Panc1 (cell line): ENCODE results near the gene RGPD8. TPM values are rescaled to one million over a fixed set of nuclear protein-coding genes. Genes with fewer than 3 reads are reported as not detected.

Experiments
- ATAC-seq: fragments of 200-7000 bp; cut with Tn5 transposase; 2 replicates; pipeline ENCODE4 v1.9.1; 2020; ENCODE audit warnings: mild to moderate bottlenecking, moderate library complexity
- BruUV-seq: library from RNA; stranded (reverse); fragments of 400-500 nt; replicated peaks from 2 replicates; lab custom pipeline; 2021; lab: Mats Ljungman, UMichigan
- CTCF ChIA-PET: fragments of 300-600 bp; sonication (Branson Sonifier 250); formaldehyde crosslinking; loops from one replicate; lab custom pipeline; 2022; ENCODE audit warnings: antibody characterized with exemption; lab: Charles Lee
- POLR2A ChIA-PET: fragments of 300-600 bp; sonication (Branson Sonifier 250); formaldehyde crosslinking; loops from one replicate; lab custom pipeline; 2022; ENCODE audit warnings: antibody characterized with exemption; lab: Charles Lee
- DNase-seq: peaks from one replicate; pipeline ENCODE4 v3.0.0-alpha.2; 2010; ENCODE audit warnings: low read depth, low spot score
- H3K27ac ChIP-seq: 2 replicates; pipeline ENCODE4 v1.5.1; 2011; ENCODE audit warnings: mild to moderate bottlenecking, low read length, inconsistent platforms
- H3K27me3 ChIP-seq: fragments of 200-500 bp; sonication (Bioruptor generic); 2 replicates; pipeline ENCODE4 v1.6.0; 2014; ENCODE audit warnings: low read length, inconsistent platforms; ENCODE audit not compliant: control insufficient read depth, insufficient read depth
- H3K36me3 ChIP-seq: fragments of 200-500 bp; sonication (Bioruptor generic); 2 replicates; pipeline ENCODE4 v1.5.1; 2014; ENCODE audit warnings: inconsistent platforms, mild to moderate bottlenecking, low read length, moderate library complexity; ENCODE audit not compliant: control insufficient read depth, insufficient read depth
- H3K4me1 ChIP-seq: 2 replicates; pipeline ENCODE4 v1.5.1; 2011; ENCODE audit warnings: inconsistent platforms, mild to moderate bottlenecking, low read length, moderate library complexity; ENCODE audit not compliant: control insufficient read depth, insufficient read depth
- H3K4me3 ChIP-seq, 2 experiments: 2 replicates each; pipeline ENCODE4 v1.5.1; 2011 to 2012; ENCODE audit warnings: low read depth in 2 of 2, low read length in 2 of 2, mild to moderate bottlenecking in 2 of 2, inconsistent platforms in 1 of 2, moderate library complexity in 1 of 2
- H3K9me3 ChIP-seq: fragments of 200-500 bp; sonication (Bioruptor generic); 2 replicates; pipeline ENCODE4 v1.5.1; 2014; ENCODE audit warnings: low read depth, mild to moderate bottlenecking, inconsistent platforms, low read length, moderate library complexity; ENCODE audit not compliant: control insufficient read depth, insufficient read depth
- CTCF ChIP-seq: fragments of 450-650 bp; IDR thresholded peaks from 2 replicates; pipeline ENCODE4 v1.5.1; 2017; ENCODE audit warnings: mild to moderate bottlenecking
- POLR2AphosphoS5 ChIP-seq: IDR thresholded peaks from 2 replicates; pipeline ENCODE4 v1.6.1; 2012; ENCODE audit warnings: mild to moderate bottlenecking, low read depth, low read length, moderate library complexity
- REST ChIP-seq, 2 experiments: IDR thresholded peaks; 2 replicates each; pipeline ENCODE4 v1.6.1; 2011 to 2012; ENCODE audit warnings: low read depth in 2 of 2, control low read depth in 1 of 2, low read length in 1 of 2, mild to moderate bottlenecking in 1 of 2, moderate library complexity in 1 of 2; ENCODE audit not compliant: insufficient read depth in 1 of 2
- SIN3A ChIP-seq: IDR thresholded peaks from 2 replicates; pipeline ENCODE4 v1.6.1; 2012; ENCODE audit warnings: low read depth, mild to moderate bottlenecking, low read length, moderate library complexity, borderline replicate concordance; ENCODE audit not compliant: insufficient read depth
- TCF7L2 ChIP-seq: IDR thresholded peaks from 2 replicates; pipeline ENCODE4 v1.6.1; 2011; ENCODE audit warnings: mild to moderate bottlenecking, low read depth, low read length, inconsistent platforms
- in situ Hi-C: cut with HindIII; loops from 2 replicates; pipeline ENCODE4 v1.10.0; 2016; ENCODE audit warnings: low sequenced_read_pairs, low pct_unique_long_range_greater_than_20kb
- intact Hi-C: fragments of 100-400 bp; cut with micrococcal nuclease; formaldehyde crosslinking; loops from one replicate; pipeline ENCODE4 v1.10.0; 2022; ENCODE audit not compliant: unreplicated experiment
- total RNA-seq: library from RNA; stranded (reverse); gene quantifications from one replicate; pipeline ENCODE4 v1.2.1, GENCODE V29; 2021; ENCODE audit not compliant: unreplicated experiment

The RGPD8 gene
- total RNA-seq, 1 experiment from 2014 or later = 20.9 TPM

GRCh38 chr2:112340475-112341267 lies 92.8 kb downstream of the RGPD8 start:
- in situ Hi-C loops (no loop called here), intact Hi-C loops (no loop called here)
- ATAC-seq (no peak), DNase-seq (no peak)
- CTCF ChIA-PET = interaction anchor here (0.6 kb wide), 1 partner anchor 258 kb away, joined by 4 read pairs; no protein-coding TSS in a partner anchor
- no peak overlapping the region for H3K27ac ChIP-seq
- TF ChIP-seq POLR2AphosphoS5 (no peak), REST (IDR thresholded peaks at IDR 0.05; ENCODE audit: insufficient read depth in 1 of 2, low read depth in 2 of 2, low read length in 1 of 2) (no peak), SIN3A (no peak)
- no peak overlapping the region for H3K4me3 ChIP-seq
- no peaks in the 10 kb centered on the region for H3K4me1 ChIP-seq
- BruUV-seq = no TSS peak
- no peaks in the 10 kb centered on the region for H3K9me3 ChIP-seq
- POLR2A ChIA-PET = no interaction called here
- H3K27me3 ChIP-seq = no peaks in the 10 kb centered on the region
- H3K36me3 ChIP-seq = no peaks in the 10 kb centered on the region

GRCh38 chr2:112339986-112340385 lies 93.5 kb downstream of the RGPD8 start:
- Histone ChIP-seq H3K27ac (no peak overlapping the region), H3K4me3 (no peak overlapping the region), H3K27me3 (no peaks in the 10 kb centered on the region), H3K4me1 (no peaks in the 10 kb centered on the region), H3K9me3 (no peaks in the 10 kb centered on the region), H3K36me3 (no peaks in the 10 kb centered on the region)
- ATAC-seq (no peak), DNase-seq (no peak)
- intact Hi-C loops (no loop called here), in situ Hi-C loops (no loop called here)
- ChIA-PET POLR2A (no interaction called here), CTCF (no interaction called here)
- TF ChIP-seq POLR2AphosphoS5 (no peak), TCF7L2 (no peak), REST (IDR thresholded peaks at IDR 0.05; ENCODE audit: insufficient read depth in 1 of 2, low read depth in 2 of 2, low read length in 1 of 2) (no peak), CTCF (no peak), SIN3A (no peak)
- no TSS peak for BruUV-seq
